Thymus (tissue), 11 donors: ENCODE data around the gene HSPA9. TPM values are rescaled to one million over a fixed set of nuclear protein-coding genes. Genes with fewer than 3 reads are reported as not detected.

ENCODE experiments used
- DNase-seq, 9 donors: peaks; one replicate each; pipeline ENCODE4 v3.0.0-alpha.2; 2013; ENCODE audit warnings: low spot score in 9 of 9, low read depth in 6 of 9, missing footprints in 1 of 9
- H3K27ac ChIP-seq, 2 donors: one replicate each; pipeline ENCODE4 v1.5.1; 2013; ENCODE audit warnings: control low read depth in 1 of 2, low read depth in 1 of 2, low read length in 1 of 2, mild to moderate bottlenecking in 1 of 2, moderate library complexity in 1 of 2
- H3K27me3 ChIP-seq, 2 donors: one replicate each; pipeline ENCODE4 v1.5.1; 2013; ENCODE audit warnings: low read length in 1 of 2; ENCODE audit not compliant: control insufficient read depth in 2 of 2, insufficient read depth in 1 of 2
- H3K36me3 ChIP-seq, 2 donors: one replicate each; pipeline ENCODE4 v1.5.1; 2013; ENCODE audit warnings: low read length in 1 of 2, mild to moderate bottlenecking in 1 of 2, moderate library complexity in 1 of 2; ENCODE audit not compliant: control insufficient read depth in 2 of 2, insufficient read depth in 2 of 2
- H3K4me1 ChIP-seq, 2 donors: one replicate each; pipeline ENCODE4 v1.5.1; 2013; ENCODE audit warnings: low read length in 2 of 2; ENCODE audit not compliant: control insufficient read depth in 2 of 2, insufficient read depth in 2 of 2
- H3K4me3 ChIP-seq, 2 donors: one replicate each; pipeline ENCODE4 v1.5.1; 2013; ENCODE audit warnings: low read length in 2 of 2, control low read depth in 1 of 2, mild to moderate bottlenecking in 1 of 2
- H3K9me3 ChIP-seq, 2 donors: one replicate each; pipeline ENCODE4 v1.5.1; 2013; ENCODE audit warnings: low read length in 1 of 2, mild to moderate bottlenecking in 1 of 2; ENCODE audit not compliant: control insufficient read depth in 2 of 2, insufficient read depth in 1 of 2
- WGBS: extraction: QIAGEN DNeasy Blood & Tissue Kit; methylation state at CpG from one replicate; pipeline ENCODE4 v1.1.7; 2013; 5-methylcytosine and 5-hydroxymethylcytosine counted together
- polyA plus RNA-seq: library from polyadenylated mRNA; stranded (reverse); fragments of 200-250 nt; gene quantifications from one replicate; pipeline ENCODE4 v1.2.3, GENCODE V29; 2013
- total RNA-seq: library from RNA; stranded (reverse); fragments of 120-200 nt; gene quantifications from one replicate; pipeline ENCODE4 v1.2.4, GENCODE V29; 2013
- donor health status: healthy.

HSPA9 gene
- total and polyA plus RNA-seq, 2 donors = 94.0 to 169 TPM

DNA sequence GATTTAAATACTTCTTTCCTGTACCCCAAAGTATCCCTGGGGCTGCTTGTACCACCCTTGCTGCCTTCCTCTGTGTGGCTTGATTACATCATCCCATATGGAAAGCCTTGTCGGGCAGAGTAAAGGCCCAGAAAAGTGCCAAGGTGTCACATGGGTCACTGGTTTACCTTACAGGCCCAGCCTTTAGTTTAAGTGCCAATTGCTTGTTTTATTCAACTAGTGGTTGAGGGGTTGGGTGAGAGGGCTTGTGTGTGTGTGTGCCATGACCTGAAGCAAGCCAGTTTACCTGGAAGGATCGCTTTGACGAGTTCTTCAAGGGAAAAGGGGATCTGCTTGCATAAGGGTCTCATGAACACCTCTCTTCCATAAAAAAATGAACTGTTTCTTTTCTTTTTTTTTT is 7.8 kb upstream of the HSPA9 start:
- Histone ChIP-seq H3K27ac (no peak overlapping the region), H3K36me3 (no peaks in the 10 kb centered on the region), H3K27me3 (no peaks in the 10 kb centered on the region), H3K4me1 (no peaks in the 10 kb centered on the region), H3K9me3 (no peaks in the 10 kb centered on the region), H3K4me3 (no peak overlapping the region)
- WGBS = 98% methylated on average over 3 of the region's 3 CpGs
- no peak for DNase-seq

DNA sequence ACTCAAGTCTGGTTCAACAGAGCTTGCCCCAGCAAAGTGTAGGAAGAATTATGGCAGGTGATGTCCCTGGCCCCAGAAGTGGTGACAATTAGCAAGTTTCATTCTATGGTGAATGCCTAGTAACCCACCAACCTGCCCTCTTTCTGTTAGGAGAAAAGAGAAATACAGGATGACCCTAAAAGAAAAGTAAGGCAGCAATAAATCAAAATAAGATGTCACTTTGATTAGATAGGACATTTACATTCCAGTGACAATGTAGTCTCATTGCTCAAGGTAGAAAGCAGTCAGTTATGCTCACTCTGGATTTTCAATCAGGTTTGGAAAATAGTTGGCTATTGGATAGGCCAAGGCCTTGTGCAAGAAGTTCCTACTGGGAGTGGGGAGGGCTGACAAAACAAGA is 5.6 kb upstream of the HSPA9 start:
- no peak overlapping the region for H3K27ac ChIP-seq
- no peak overlapping the region for H3K4me3 ChIP-seq
- H3K27me3 ChIP-seq = no peaks in the 10 kb centered on the region
- H3K36me3 ChIP-seq = no peaks in the 10 kb centered on the region
- peaks cover 5 to 7% of the 10 kb centered on the region in 2 donors for H3K4me1 ChIP-seq
- no peak for DNase-seq
- peaks cover 0 to 4% of the 10 kb centered on the region in 2 donors for H3K9me3 ChIP-seq

DNA sequence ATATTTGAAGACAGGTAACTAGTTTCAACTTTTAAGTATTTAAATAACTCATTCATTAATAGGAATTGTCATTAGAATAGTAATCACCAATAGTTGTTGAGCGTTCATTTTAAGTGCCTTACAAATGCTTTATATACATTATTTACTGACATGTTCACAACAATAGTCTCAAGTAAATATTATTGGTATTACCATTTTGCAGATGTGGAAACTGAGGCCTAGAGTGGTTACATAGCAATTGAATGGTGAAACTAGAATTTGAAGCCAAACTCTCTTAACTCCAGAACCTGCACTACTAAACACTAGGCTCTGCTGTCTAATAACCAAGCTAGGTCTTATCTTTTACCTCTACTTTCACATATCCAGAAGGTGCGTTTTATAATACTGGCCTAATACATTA is 4.8 kb upstream of the HSPA9 start:
- 98% methylated on average over 2 of the region's 2 CpGs for WGBS
- no peak overlapping the region for H3K4me3 ChIP-seq

DNA sequence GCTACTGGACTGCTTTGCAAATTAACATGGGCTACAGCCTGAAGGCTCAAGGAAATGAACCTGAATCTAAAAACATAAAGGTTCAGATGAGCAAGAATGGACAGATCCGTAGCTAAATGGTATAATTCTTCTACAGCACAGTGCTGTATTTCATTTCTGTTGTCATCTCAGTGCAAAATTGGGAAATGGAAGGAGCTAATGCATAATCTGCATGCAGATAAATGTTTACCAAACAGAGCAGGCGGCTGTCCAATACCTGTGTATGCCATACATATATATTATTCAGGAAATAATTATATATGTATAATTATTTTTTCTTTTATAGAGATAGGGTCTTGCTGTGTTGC is 4.3 kb upstream of the HSPA9 start:
- Histone ChIP-seq H3K4me1 (peaks cover 5 to 8% of the 10 kb centered on the region in 2 donors), H3K27ac (no peak overlapping the region), H3K27me3 (no peaks in the 10 kb centered on the region), H3K36me3 (peaks cover 0 to 4% of the 10 kb centered on the region in 2 donors), H3K9me3 (peaks cover 0 to 10% of the 10 kb centered on the region in 2 donors), H3K4me3 (no peak overlapping the region)
- 53% methylated on average over 2 of the region's 2 CpGs for WGBS
- DNase-seq = no peak

More for the DNA sequence above, 4.8 kb upstream of the HSPA9 start:
- H3K4me1 ChIP-seq = peaks cover 5 to 8% of the 10 kb centered on the region in 2 donors
- H3K9me3 ChIP-seq = peaks cover 0 to 9% of the 10 kb centered on the region in 2 donors
- H3K27me3 ChIP-seq = no peaks in the 10 kb centered on the region
- H3K36me3 ChIP-seq = peaks cover 0 to 2% of the 10 kb centered on the region in 2 donors
- no peak for DNase-seq
- no peak overlapping the region for H3K27ac ChIP-seq

DNA sequence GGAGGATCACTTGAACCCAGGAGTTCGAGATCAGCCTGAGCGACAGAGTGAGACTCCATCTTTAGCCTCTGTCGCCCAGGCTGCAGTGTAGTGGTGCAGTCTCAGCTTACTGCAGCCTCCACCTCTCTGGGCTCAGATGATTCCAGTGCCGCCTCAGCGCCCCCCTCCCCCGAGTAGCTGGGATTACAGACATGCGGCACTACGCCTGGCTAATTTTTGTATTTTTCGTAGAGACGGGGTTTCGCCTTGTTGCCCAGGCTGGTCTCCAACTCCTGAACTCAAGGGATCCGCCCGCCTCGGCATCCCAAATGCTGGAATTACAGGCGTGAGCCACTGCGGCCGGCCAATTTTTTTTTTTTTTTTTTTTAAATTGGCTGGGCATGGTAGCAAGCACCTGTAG is 2.3 kb upstream of the HSPA9 start:
- DNase-seq = no peak
- no peaks in the 10 kb centered on the region for H3K27me3 ChIP-seq
- no peak overlapping the region for H3K27ac ChIP-seq
- no peak overlapping the region for H3K4me3 ChIP-seq
- 97% methylated on average over 17 of the region's 17 CpGs for WGBS
- H3K36me3 ChIP-seq = peaks cover 11 to 14% of the 10 kb centered on the region in 2 donors
- H3K4me1 ChIP-seq = peaks cover 11 to 13% of the 10 kb centered on the region in 2 donors
- H3K9me3 ChIP-seq = peaks cover 0 to 10% of the 10 kb centered on the region in 2 donors

DNA sequence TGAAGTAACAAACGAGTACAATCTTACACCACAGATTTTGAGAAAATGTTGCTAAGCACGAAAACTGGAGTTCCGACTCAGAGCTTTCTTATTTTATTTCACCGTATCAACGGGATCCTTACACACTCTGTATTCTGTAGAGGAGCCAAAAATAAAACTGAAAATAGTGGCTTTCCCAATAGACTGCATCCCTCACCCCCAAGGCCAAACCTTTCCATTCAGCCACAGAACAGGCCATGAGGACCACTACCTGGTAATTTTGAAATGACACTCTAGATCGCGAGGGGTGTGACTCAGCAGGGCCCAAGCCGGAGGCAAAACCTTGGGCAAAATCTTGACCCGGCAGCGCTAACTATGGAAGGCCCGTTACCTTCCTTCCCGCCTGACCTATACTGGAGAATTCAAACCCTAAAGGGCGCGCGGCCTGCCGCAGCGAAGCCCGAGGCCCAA is 432 bp downstream of the HSPA9 start:
- Histone ChIP-seq H3K9me3 (peaks cover 0 to 10% of the 10 kb centered on the region in 2 donors), H3K4me3 (peak overlapping the region; percentile 97 to 99), H3K4me1 (peaks cover 11 to 13% of the 10 kb centered on the region in 2 donors), H3K27me3 (no peaks in the 10 kb centered on the region), H3K27ac (peak overlapping the region; percentile 100), H3K36me3 (peaks cover 34 to 37% of the 10 kb centered on the region in 2 donors)
- DNase-seq = peak in 1 of 9 donors; percentile 1
- under 1% methylated on average over 18 of the region's 18 CpGs for WGBS

DNA sequence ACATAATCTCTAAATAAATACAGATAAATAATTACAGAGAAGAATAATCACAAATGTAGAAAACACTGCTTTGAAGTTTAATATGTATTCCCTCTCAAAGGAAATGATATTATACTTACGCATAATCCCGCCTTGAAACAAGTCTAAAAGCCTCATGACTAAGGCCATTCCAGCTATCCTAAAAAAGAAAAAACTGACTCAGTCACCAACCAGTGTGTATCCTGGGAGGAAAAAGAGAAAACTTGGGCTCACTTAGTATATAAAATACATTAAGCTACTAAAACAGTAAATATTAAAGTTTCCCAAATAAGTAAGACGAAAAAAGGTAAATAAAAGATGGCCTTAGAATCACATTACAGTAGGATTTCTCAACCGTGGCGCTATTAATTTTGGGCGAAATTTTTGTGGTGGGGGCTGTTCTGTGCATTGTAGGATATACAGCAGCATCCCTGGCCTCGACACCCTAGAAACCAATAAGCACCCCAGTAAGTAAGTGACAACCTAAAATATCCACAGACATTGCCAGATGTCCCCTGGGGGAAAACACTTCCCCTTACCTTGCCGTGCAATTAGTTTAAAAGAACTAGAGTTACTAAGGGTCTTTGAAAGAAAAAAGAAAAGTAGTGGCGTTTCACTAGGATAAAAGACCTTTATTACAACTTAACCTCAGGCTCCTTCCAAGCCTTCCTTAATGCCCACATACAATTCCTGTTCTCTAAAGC is 1.1 kb downstream of the HSPA9 start:
- peak in 2 of 9 donors; percentile 7 to 9 for DNase-seq
- Histone ChIP-seq H3K4me3 (peak overlapping the region; percentile 97 to 99), H3K4me1 (peaks cover 11 to 13% of the 10 kb centered on the region in 2 donors), H3K27me3 (no peaks in the 10 kb centered on the region), H3K9me3 (peaks cover 0 to 10% of the 10 kb centered on the region in 2 donors), H3K36me3 (peaks cover 36 to 43% of the 10 kb centered on the region in 2 donors), H3K27ac (peak overlapping the region in 1 of 2 donors; percentile 100)
- WGBS = 55% methylated on average over 9 of the region's 9 CpGs

DNA sequence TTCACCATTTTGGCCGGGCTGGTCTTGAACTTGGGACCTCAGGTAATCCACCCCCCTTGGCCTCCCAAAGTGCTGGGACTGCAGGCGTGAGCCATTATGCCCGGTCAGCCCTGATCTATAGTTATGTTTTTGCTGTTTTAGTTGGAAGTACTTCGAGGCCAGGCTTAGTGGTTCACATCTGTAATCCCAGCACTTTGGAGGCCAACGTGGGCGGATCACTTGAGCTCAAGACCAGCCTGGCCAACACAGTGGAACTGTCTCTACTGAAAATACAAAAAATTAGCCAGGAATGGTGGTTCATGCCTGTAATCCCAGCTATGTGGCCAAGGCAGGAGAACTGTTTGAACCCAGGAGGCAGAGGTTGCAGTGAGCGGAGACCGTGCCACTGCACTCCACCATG is 2.0 kb downstream of the HSPA9 start:
- no peak overlapping the region for H3K27ac ChIP-seq
- no peak for DNase-seq
- peaks cover 11 to 13% of the 10 kb centered on the region in 2 donors for H3K4me1 ChIP-seq
- peaks cover 0 to 10% of the 10 kb centered on the region in 2 donors for H3K9me3 ChIP-seq
- no peaks in the 10 kb centered on the region for H3K27me3 ChIP-seq
- H3K4me3 ChIP-seq = no peak overlapping the region
- 86% methylated on average over 8 of the region's 8 CpGs for WGBS
- H3K36me3 ChIP-seq = peaks cover 43 to 52% of the 10 kb centered on the region in 2 donors

DNA sequence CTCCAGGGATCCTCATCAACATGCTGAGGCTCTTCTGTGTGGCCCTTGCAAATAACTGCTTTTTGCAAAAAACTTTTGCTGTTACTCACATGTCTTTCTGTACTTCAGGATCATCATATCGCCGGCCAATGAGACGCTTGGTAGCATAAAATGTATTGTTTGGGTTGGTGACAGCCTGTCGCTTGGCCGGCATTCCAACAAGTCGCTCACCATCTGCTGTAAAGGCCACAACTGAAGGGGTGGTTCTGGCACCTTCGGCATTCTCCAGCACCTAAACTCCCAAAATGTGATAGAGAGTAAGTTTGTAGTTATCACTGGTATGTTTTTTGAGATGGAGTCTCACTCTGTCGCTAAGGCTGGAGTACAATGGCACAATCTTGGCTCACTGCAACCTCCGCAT is 4.3 kb downstream of the HSPA9 start:
- H3K4me1 ChIP-seq = peaks cover 7% of the 10 kb centered on the region in 2 donors
- H3K4me3 ChIP-seq = no peak overlapping the region
- WGBS = 98% methylated on average over 9 of the region's 9 CpGs
- H3K9me3 ChIP-seq = peaks cover 0 to 6% of the 10 kb centered on the region in 2 donors
- peaks cover 54 to 74% of the 10 kb centered on the region in 2 donors for H3K36me3 ChIP-seq
- no peak for DNase-seq
- H3K27ac ChIP-seq = no peak overlapping the region
- no peaks in the 10 kb centered on the region for H3K27me3 ChIP-seq
